HEK293 (cell line): ENCODE data around the gene LARGE1.

Experiments used
- TCF7L2 ChIP-seq: IDR thresholded peaks from 2 replicates; pipeline ENCODE4 v1.6.1; 2011; ENCODE audit warnings: low read depth, mild to moderate bottlenecking, inconsistent platforms, low read length, moderate library complexity, borderline replicate concordance
- ZEB2 ChIP-seq: fragments of 450-650 bp; formaldehyde crosslinking; IDR thresholded peaks from 2 replicates; pipeline ENCODE4 v1.5.1; 2016; ENCODE audit warnings: missing biosample characterization, missing genetic modification characterization
- ZNF24 ChIP-seq: fragments of 450-650 bp; formaldehyde crosslinking; IDR thresholded peaks from 2 replicates; pipeline ENCODE4 v1.5.1; 2016; ENCODE audit warnings: missing biosample characterization, missing genetic modification characterization
- ZNF530 ChIP-seq: fragments of 450-650 bp; formaldehyde crosslinking; IDR thresholded peaks from 2 replicates; pipeline ENCODE4 v1.5.1; 2016; ENCODE audit warnings: low read depth, missing biosample characterization, missing genetic modification characterization
- TF ChIP-seq, protein P1 (sequence below): fragments of 450-650 bp; formaldehyde crosslinking; IDR thresholded peaks from 2 replicates; pipeline ENCODE4 v1.5.1; 2016; ENCODE audit warnings: missing biosample characterization, missing genetic modification characterization
- TF ChIP-seq, protein P2 (sequence below): fragments of 450-650 bp; formaldehyde crosslinking; IDR thresholded peaks from 2 replicates; pipeline ENCODE4 v1.5.1; 2016; ENCODE audit warnings: missing biosample characterization, missing genetic modification characterization
- TF ChIP-seq, protein P3 (sequence below): fragments of 450-650 bp; formaldehyde crosslinking; optimal IDR thresholded peaks from 2 replicates; pipeline ENCODE3; 2016; ENCODE audit warnings: missing biosample characterization, mild to moderate bottlenecking, missing genetic modification characterization

DNA sequence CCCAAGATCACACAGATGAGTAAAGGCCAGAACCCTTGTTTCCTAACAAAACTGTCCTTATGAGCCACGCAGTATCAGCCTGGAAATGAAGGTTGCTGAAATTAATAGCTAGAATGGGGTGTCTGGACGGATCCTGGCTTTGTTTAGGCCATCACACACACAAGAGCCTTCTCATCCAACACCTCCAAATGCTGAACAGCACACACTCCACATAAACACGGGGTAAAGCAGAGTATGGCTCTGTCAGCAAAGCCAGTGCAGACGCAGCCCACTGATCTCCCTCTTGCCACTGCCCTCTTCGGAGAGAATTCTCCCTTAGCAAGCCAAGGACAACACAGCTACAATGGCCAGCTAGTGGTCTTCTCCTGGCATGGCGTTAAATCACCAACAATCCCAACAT, 469.5 kb downstream of the LARGE1 start:
- TF ChIP-seq ZNF530 (no peak), ZNF24 (tag by site-specific recombination) (no peak), ZEB2 (tag by site-specific recombination) (no peak), TCF7L2 (no peak)
- TF ChIP-seq, protein P1, sequence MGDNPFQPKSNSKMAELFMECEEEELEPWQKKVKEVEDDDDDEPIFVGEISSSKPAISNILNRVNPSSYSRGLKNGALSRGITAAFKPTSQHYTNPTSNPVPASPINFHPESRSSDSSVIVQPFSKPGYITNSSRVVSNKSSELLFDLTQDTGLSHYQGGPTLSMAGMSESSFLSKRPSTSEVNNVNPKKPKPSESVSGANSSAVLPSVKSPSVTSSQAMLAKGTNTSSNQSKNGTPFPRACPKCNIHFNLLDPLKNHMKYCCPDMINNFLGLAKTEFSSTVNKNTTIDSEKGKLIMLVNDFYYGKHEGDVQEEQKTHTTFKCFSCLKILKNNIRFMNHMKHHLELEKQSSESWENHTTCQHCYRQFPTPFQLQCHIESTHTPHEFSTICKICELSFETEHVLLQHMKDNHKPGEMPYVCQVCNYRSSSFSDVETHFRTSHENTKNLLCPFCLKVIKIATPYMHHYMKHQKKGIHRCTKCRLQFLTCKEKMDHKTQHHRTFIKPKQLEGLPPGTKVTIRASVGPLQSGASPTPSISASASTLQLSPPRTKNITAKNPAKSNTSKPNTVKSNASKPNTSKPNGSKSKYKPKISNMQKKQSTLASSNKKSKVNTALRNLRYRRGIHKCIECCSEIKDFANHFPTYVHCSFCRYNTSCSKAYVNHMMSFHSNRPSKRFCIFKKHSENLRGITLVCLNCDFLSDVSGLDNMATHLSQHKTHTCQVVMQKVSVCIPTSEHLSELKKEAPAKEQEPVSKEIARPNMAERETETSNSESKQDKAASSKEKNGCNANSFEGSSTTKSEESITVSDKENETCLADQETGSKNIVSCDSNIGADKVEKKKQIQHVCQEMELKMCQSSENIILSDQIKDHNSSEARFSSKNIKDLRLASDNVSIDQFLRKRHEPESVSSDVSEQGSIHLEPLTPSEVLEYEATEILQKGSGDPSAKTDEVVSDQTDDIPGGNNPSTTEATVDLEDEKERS (tag by site-specific recombination) = no peak
- TF ChIP-seq, protein P2, sequence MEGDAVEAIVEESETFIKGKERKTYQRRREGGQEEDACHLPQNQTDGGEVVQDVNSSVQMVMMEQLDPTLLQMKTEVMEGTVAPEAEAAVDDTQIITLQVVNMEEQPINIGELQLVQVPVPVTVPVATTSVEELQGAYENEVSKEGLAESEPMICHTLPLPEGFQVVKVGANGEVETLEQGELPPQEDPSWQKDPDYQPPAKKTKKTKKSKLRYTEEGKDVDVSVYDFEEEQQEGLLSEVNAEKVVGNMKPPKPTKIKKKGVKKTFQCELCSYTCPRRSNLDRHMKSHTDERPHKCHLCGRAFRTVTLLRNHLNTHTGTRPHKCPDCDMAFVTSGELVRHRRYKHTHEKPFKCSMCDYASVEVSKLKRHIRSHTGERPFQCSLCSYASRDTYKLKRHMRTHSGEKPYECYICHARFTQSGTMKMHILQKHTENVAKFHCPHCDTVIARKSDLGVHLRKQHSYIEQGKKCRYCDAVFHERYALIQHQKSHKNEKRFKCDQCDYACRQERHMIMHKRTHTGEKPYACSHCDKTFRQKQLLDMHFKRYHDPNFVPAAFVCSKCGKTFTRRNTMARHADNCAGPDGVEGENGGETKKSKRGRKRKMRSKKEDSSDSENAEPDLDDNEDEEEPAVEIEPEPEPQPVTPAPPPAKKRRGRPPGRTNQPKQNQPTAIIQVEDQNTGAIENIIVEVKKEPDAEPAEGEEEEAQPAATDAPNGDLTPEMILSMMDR = no peak
- TF ChIP-seq, protein P3, sequence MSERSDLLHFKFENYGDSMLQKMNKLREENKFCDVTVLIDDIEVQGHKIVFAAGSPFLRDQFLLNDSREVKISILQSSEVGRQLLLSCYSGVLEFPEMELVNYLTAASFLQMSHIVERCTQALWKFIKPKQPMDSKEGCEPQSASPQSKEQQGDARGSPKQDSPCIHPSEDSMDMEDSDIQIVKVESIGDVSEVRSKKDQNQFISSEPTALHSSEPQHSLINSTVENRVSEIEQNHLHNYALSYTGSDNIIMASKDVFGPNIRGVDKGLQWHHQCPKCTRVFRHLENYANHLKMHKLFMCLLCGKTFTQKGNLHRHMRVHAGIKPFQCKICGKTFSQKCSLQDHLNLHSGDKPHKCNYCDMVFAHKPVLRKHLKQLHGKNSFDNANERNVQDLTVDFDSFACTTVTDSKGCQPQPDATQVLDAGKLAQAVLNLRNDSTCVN (tag by site-specific recombination) = no peak
